Smooth muscle cell of the umbilical artery (primary cell): ENCODE measurements around the gene GTPBP2. TPM values are rescaled to one million over a fixed set of nuclear protein-coding genes. Genes with fewer than 3 reads are reported as not detected.

Source experiments
- total RNA-seq: library from RNA; depleted of rRNA; stranded (reverse); fragments of >200 nt; gene quantifications from 2 replicates; pipeline ENCODE4 v1.2.3, GENCODE V29; 2014

Gene GTPBP2, protein sequence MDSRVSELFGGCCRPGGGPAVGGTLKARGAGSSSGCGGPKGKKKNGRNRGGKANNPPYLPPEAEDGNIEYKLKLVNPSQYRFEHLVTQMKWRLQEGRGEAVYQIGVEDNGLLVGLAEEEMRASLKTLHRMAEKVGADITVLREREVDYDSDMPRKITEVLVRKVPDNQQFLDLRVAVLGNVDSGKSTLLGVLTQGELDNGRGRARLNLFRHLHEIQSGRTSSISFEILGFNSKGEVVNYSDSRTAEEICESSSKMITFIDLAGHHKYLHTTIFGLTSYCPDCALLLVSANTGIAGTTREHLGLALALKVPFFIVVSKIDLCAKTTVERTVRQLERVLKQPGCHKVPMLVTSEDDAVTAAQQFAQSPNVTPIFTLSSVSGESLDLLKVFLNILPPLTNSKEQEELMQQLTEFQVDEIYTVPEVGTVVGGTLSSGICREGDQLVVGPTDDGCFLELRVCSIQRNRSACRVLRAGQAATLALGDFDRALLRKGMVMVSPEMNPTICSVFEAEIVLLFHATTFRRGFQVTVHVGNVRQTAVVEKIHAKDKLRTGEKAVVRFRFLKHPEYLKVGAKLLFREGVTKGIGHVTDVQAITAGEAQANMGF
- 68.4 and 71.3 TPM in 2 replicates for total RNA-seq

GRCh38 chr6:43629104-43629504, at the start of gene GTPBP2:
TSS of gene GTPBP2 (minus strand) at chr6:43629264. CDS start at chr6:43629162, 102 bp downstream.

GRCh38 chr6:43644940-43645612, 16.0 kb upstream of the GTPBP2 start, which contains the start of gene RSPH9:
TSS of gene RSPH9 (plus strand) at chr6:43645036. CDS start at chr6:43645099, 63 bp downstream.

GRCh38 chr6:43635387-43636307, 6.6 kb upstream of the GTPBP2 start, which contains the start of gene MAD2L1BP:
TSS of gene MAD2L1BP (plus strand) at chr6:43635840. CDS start at chr6:43635876, 36 bp downstream.

GRCh38 chr6:43575772-43576551, 53.1 kb downstream of the GTPBP2 start, which contains the start of the genes POLH and XPO5:
TSS of gene POLH (plus strand) at chr6:43576185. CDS start at chr6:43582320, 6,135 bp downstream.
TSS of gene XPO5 (minus strand) at chr6:43576038. CDS start at chr6:43575864, 174 bp downstream.

Other genes starting within 250 kb of the GTPBP2 start
- gene ABCC10, start 201.7 kb downstream of the GTPBP2 start, total RNA-seq, result 23.2 and 37.5 TPM in 2 replicates
- 0.30 and 1.6 TPM in 2 replicates for gene DLK2, start 173.7 kb downstream of the GTPBP2 start, total RNA-seq
- 7.4 and 17.7 TPM in 2 replicates for gene TJAP1, start 151.7 kb downstream of the GTPBP2 start, total RNA-seq
- 0.30 and 0.46 TPM in 2 replicates for gene LRRC73, start 118.9 kb downstream of the GTPBP2 start, total RNA-seq
- 119 and 120 TPM in 2 replicates for gene YIPF3, start 112.3 kb downstream of the GTPBP2 start, total RNA-seq
- gene POLR1C, start 112.2 kb downstream of the GTPBP2 start, total RNA-seq, result 23.4 and 24.6 TPM in 2 replicates
- gene XPO5, start 53.2 kb downstream of the GTPBP2 start, total RNA-seq, result 25.5 and 40.0 TPM in 2 replicates
- gene POLH, start 53.1 kb downstream of the GTPBP2 start, total RNA-seq, result 27.6 and 47.4 TPM in 2 replicates
- 33.4 and 38.6 TPM in 2 replicates for gene MAD2L1BP, start 6.6 kb upstream of the GTPBP2 start, total RNA-seq
- gene RSPH9, start 15.8 kb upstream of the GTPBP2 start, total RNA-seq, result 0.59 and 0.65 TPM in 2 replicates
- 22.0 and 28.2 TPM in 2 replicates for gene MRPS18A, start 58.5 kb upstream of the GTPBP2 start, total RNA-seq
- 390 and 594 TPM in 2 replicates for gene VEGFA, start 140.9 kb upstream of the GTPBP2 start, total RNA-seq